ENCODE measurements around the gene TAS1R2. TPM values are rescaled to one million over a fixed set of nuclear protein-coding genes. Genes with fewer than 3 reads are reported as not detected.

Gene TAS1R2
- total and polyA plus RNA-seq, 9 of the 15 experiments (the other 6 are each of a cell fraction or from before 2014, with no cell fraction given): not detected

DNA sequence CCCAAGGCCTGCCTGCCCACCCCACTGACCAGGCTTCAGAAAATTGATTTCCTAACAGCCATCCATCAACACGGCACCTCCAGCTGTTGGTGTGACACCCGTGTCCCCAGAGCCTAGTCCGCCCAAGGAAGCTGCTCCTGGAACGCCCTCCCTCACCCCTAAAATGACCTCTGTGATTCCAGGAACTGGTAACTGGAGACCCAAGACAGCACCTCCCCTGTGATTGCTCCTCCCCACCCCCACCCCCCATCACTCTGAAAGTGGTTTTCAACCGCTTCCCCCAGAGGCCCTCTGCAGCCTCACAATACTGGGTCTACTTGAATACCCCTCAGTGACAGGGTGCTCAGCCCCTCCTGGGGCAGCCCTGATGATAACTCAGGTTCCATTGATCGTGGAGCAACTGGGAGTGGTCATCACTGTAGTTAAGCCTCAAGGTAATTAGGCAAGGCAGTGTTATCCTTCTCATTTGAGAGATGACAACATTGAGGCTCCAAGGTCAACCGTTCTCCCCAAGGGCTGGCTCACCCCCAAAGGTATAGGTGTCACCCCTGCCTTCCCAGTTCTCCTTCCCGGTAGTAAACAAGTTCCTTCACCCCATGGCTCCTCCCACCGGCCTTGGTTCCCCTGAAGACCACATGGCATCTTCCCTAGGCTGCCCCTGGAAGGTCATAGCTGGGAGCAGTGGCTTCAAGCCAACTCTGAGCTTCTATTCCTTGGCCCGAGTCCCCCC, 52.0 kb downstream of the TAS1R2 start (continued):
- TF ChIP-seq RBM14 (IDR thresholded peaks at IDR 0.05; ENCODE audit: borderline replicate concordance, insufficient read depth, low read depth, low read length) (no peak), NRF1 (conservative IDR thresholded peaks at IDR 0.05 in 1 of 2, IDR thresholded peaks at IDR 0.05 in 1 of 2) (peak in 1 of 2 experiments; percentile 27; a peak in 1 of 4 replicates), CUX1 (CRISPR knock-in tag; IDR thresholded peaks at IDR 0.05) (no peak), HDAC3 (IDR thresholded peaks at IDR 0.05; ENCODE audit: borderline replicate concordance, partially characterized antibody) (peak; percentile 48), ZNF695 (CRISPR knock-in tag; IDR thresholded peaks at IDR 0.05) (no peak), ZNF589 (CRISPR knock-in tag; IDR thresholded peaks at IDR 0.05; ENCODE audit: low read depth) (peak; percentile 46; the same call in 1 of the 2 replicates), MXI1 (IDR thresholded peaks at IDR 0.05; ENCODE audit: low read depth, low read length) (no peak), ZNF165 (CRISPR knock-in tag; IDR thresholded peaks at IDR 0.05; ENCODE audit: borderline replicate concordance) (no peak), SREBF2 (CRISPR knock-in tag; IDR thresholded peaks at IDR 0.05) (no peak), RBFOX2 (IDR thresholded peaks at IDR 0.05; ENCODE audit: low read depth, low read length) (peak; percentile 45; the same call in 1 of the 2 replicates), GTF2A2 (tag; IDR thresholded peaks at IDR 0.05) (no peak), HNRNPUL1 (IDR thresholded peaks at IDR 0.05; ENCODE audit: low read length) (no peak), ZBTB1 (CRISPR knock-in tag; IDR thresholded peaks at IDR 0.05; ENCODE audit: borderline replicate concordance, low read depth) (no peak), NR2C2 (CRISPR knock-in tag; IDR thresholded peaks at IDR 0.05) (0 out of 2 replicates have a peak, but pooled peaks have one; percentile 40), NR2C2 (tag; IDR thresholded peaks at IDR 0.05) (peak; percentile 83), ZC3H8 (IDR thresholded peaks at IDR 0.05) (no peak), OTX1 (CRISPR knock-in tag; IDR thresholded peaks at IDR 0.05) (no peak), MBD1 (CRISPR knock-in tag; IDR thresholded peaks at IDR 0.05) (no peak), FOXA3 (CRISPR knock-in tag; conservative IDR thresholded peaks at IDR 0.05 in 1 of 2, IDR thresholded peaks at IDR 0.05 in 1 of 2) (no peak)
- TF ChIP-seq, protein P1, sequence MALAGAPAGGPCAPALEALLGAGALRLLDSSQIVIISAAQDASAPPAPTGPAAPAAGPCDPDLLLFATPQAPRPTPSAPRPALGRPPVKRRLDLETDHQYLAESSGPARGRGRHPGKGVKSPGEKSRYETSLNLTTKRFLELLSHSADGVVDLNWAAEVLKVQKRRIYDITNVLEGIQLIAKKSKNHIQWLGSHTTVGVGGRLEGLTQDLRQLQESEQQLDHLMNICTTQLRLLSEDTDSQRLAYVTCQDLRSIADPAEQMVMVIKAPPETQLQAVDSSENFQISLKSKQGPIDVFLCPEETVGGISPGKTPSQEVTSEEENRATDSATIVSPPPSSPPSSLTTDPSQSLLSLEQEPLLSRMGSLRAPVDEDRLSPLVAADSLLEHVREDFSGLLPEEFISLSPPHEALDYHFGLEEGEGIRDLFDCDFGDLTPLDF (CRISPR knock-in tag; IDR thresholded peaks at IDR 0.05): no peak
